ENCODE results near the gene DPYSL5.
"Not testable (repeated sequence)": the region's sequence is repeated elsewhere in the genome, so short reads cannot be mapped to it uniquely, and the experiment has no call there.

The DPYSL5 gene

DNA sequence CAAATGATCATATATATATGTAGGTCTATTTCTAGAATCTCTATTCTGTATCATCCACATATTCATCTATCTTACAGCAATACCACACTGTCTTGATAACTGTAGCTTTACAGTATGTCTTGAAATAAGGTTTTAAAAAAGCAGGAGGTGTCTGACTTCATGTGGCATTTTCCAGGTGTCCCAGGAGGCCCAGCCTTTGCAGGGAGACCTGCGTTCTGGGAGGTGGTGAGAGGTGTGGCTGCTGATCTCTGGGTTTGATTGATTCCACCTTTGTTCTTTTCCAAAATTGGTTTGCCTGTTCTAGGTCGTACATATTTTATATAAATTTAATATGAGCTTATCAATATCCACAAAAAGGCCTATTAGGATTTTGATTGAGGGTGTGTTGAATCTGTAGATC lies 26.6 kb downstream of the DPYSL5 start:
- no peak for TF ChIP-seq CTCF (IDR thresholded peaks at IDR 0.05; ENCODE audit: control insufficient read depth, extremely low read depth, insufficient read depth)
- no peak overlapping the region for H3K4me3 ChIP-seq (ENCODE audit: low read depth, low read length)
- DNase-seq (ENCODE audit: low read depth): no peak

GRCh38 chr2:26875065-26875634 lies 27.2 kb downstream of the DPYSL5 start:
- TF ChIP-seq CTCF (IDR thresholded peaks at IDR 0.05; ENCODE audit: control insufficient read depth, extremely low read depth, insufficient read depth): no peak
- no peak overlapping the region for H3K4me3 ChIP-seq (ENCODE audit: low read depth, low read length)
- DNase-seq (ENCODE audit: low read depth): no peak

- DNase-seq (ENCODE audit: low read depth): no peak
- no peak for TF ChIP-seq CTCF (IDR thresholded peaks at IDR 0.05; ENCODE audit: control insufficient read depth, extremely low read depth, insufficient read depth)
- no peak overlapping the region for H3K4me3 ChIP-seq (ENCODE audit: low read depth, low read length)
These were observed 27.9 kb downstream of the DPYSL5 start for GRCh38 chr2:26875808-26876207.

- H3K4me3 ChIP-seq (ENCODE audit: low read depth, low read length): no peak overlapping the region
These were observed 28.3 kb downstream of the DPYSL5 start for GRCh38 chr2:26876260-26876659.

GRCh38 chr2:26877276-26877675 lies 29.3 kb downstream of the DPYSL5 start:
- TF ChIP-seq CTCF (IDR thresholded peaks at IDR 0.05; ENCODE audit: control insufficient read depth, extremely low read depth, insufficient read depth): no peak
- H3K4me3 ChIP-seq (ENCODE audit: low read depth, low read length): no peak overlapping the region
- no peak for DNase-seq (ENCODE audit: low read depth)

More at GRCh38 chr2:26876260-26876659, 28.3 kb downstream of the DPYSL5 start:
- TF ChIP-seq CTCF (IDR thresholded peaks at IDR 0.05; ENCODE audit: control insufficient read depth, extremely low read depth, insufficient read depth): no peak
- DNase-seq (ENCODE audit: low read depth): no peak

GRCh38 chr2:26880161-26880560 lies 32.2 kb downstream of the DPYSL5 start:
- TF ChIP-seq CTCF (IDR thresholded peaks at IDR 0.05; ENCODE audit: control insufficient read depth, extremely low read depth, insufficient read depth): no peak
- H3K4me3 ChIP-seq (ENCODE audit: low read depth, low read length): no peak overlapping the region
- DNase-seq (ENCODE audit: low read depth): no peak

DNA sequence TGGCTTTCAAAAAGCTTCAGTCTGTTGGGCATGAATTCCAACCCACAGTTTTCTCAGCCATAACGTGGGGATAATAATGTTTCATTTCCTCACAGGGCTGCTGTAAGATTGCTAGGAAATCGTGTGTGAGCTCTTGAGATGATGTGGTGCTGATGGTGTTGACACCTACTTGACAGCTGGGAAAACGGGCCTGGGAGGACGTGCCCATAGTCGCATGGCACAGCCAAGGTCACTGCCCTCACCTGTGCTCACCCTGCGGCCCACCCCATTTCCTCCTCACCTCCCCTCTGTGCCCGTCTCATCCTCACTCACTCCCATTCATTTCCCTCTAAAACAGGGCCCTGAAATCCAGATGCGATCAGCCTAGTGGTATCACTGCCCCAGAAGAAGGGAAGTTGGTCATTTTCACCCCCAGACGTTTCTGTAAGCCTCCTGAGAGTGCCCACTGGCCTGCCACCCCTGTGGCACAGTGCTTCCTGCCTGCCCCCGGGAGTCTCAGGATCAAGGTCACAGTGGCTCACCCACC lies 33.0 kb downstream of the DPYSL5 start:
- no peak overlapping the region for H3K4me3 ChIP-seq (ENCODE audit: low read depth, low read length)
- no peak for TF ChIP-seq CTCF (IDR thresholded peaks at IDR 0.05; ENCODE audit: control insufficient read depth, extremely low read depth, insufficient read depth)
- DNase-seq (ENCODE audit: low read depth): no peak

- H3K4me3 ChIP-seq (ENCODE audit: low read depth, low read length); DNase-seq (ENCODE audit: low read depth): not testable (repeated sequence)
These were observed 34.3 kb downstream of the DPYSL5 start for GRCh38 chr2:26882220-26882619.

Data from LNCaP clone FGC (cell line).